Epithelial cell of prostate (primary cell): ENCODE data around the gene RMDN2.
"Not testable (repeated sequence)": the region's sequence is repeated elsewhere in the genome, so short reads cannot be mapped to it uniquely, and the experiment has no call there.

Experiments
- DNase-seq: peaks from one replicate; pipeline ENCODE4 v3.0.0-alpha.2; 2011; ENCODE audit warnings: low read depth, low spot score
- H3K27ac ChIP-seq: fragments of 450-650 bp; 2 replicates; pipeline ENCODE4 v1.5.1; 2017; ENCODE audit warnings: mild to moderate bottlenecking

RMDN2 gene

GRCh38 chr2:37926635-37927034, 1.5 kb downstream of the RMDN2 start:
- no peak overlapping the region for H3K27ac ChIP-seq
- no peak for DNase-seq

GRCh38 chr2:37928377-37928776, 3.3 kb downstream of the RMDN2 start:
- no peak for DNase-seq
- H3K27ac ChIP-seq, result no peak overlapping the region

- not testable (repeated sequence) for DNase-seq, H3K27ac ChIP-seq
These were observed 5.3 kb downstream of the RMDN2 start for GRCh38 chr2:37930392-37930791.

GRCh38 chr2:37932873-37933272, 7.8 kb downstream of the RMDN2 start:
- not testable (repeated sequence) for DNase-seq, H3K27ac ChIP-seq

GRCh38 chr2:37934591-37935513, 9.8 kb downstream of the RMDN2 start:
- H3K27ac ChIP-seq, result no peak overlapping the region
- DNase-seq, result no peak

- DNase-seq, H3K27ac ChIP-seq: not testable (repeated sequence)
These were observed 12.5 kb downstream of the RMDN2 start for GRCh38 chr2:37937568-37937967.

- H3K27ac ChIP-seq, DNase-seq: not testable (repeated sequence)
These were observed 16.2 kb downstream of the RMDN2 start for GRCh38 chr2:37941267-37941666.

- DNase-seq, result no peak
- no peak overlapping the region for H3K27ac ChIP-seq
These were observed 19.2 kb downstream of the RMDN2 start for GRCh38 chr2:37944268-37944667.

GRCh38 chr2:37947306-37947705, 22.2 kb downstream of the RMDN2 start:
- DNase-seq, result no peak
- H3K27ac ChIP-seq, result no peak overlapping the region

GRCh38 chr2:37962018-37962739, 37.1 kb downstream of the RMDN2 start:
- not testable (repeated sequence) for DNase-seq, H3K27ac ChIP-seq

GRCh38 chr2:37962740-37963121, 37.6 kb downstream of the RMDN2 start:
- H3K27ac ChIP-seq, DNase-seq: not testable (repeated sequence)

GRCh38 chr2:37963901-37964300, 38.8 kb downstream of the RMDN2 start:
- H3K27ac ChIP-seq, DNase-seq: not testable (repeated sequence)

GRCh38 chr2:37966326-37966725, 41.2 kb downstream of the RMDN2 start:
- H3K27ac ChIP-seq, result no peak overlapping the region
- DNase-seq, result no peak

- H3K27ac ChIP-seq, result no peak overlapping the region
- DNase-seq, result no peak
These were observed 44.6 kb downstream of the RMDN2 start for GRCh38 chr2:37969731-37970130.

GRCh38 chr2:37971971-37972370, 46.9 kb downstream of the RMDN2 start:
- DNase-seq, result no peak

GRCh38 chr2:37973615-37974353, 48.7 kb downstream of the RMDN2 start:
- H3K27ac ChIP-seq, result no peak overlapping the region
- DNase-seq, result no peak

More at GRCh38 chr2:37971971-37972370, 46.9 kb downstream of the RMDN2 start:
- no peak overlapping the region for H3K27ac ChIP-seq

GRCh38 chr2:37975808-37976207, 50.7 kb downstream of the RMDN2 start:
- no peak for DNase-seq
- no peak overlapping the region for H3K27ac ChIP-seq

- DNase-seq, result no peak
- no peak overlapping the region for H3K27ac ChIP-seq
These were observed 51.3 kb downstream of the RMDN2 start for GRCh38 chr2:37976411-37976810.

GRCh38 chr2:37982147-37982582, 57.1 kb downstream of the RMDN2 start:
- no peak overlapping the region for H3K27ac ChIP-seq
- DNase-seq, result no peak

- no peak overlapping the region for H3K27ac ChIP-seq
- DNase-seq, result no peak
These were observed 57.8 kb downstream of the RMDN2 start for GRCh38 chr2:37982847-37983246.

- no peak for DNase-seq
- H3K27ac ChIP-seq, result no peak overlapping the region
These were observed 58.6 kb downstream of the RMDN2 start for GRCh38 chr2:37983719-37984118.
